Aorta (tissue), 5 donors: ENCODE data around the gene EGFR. TPM values are rescaled to one million over a fixed set of nuclear protein-coding genes. Genes with fewer than 3 reads are reported as not detected.

Experiments
- ATAC-seq: fragments of 200-7000 bp; cut with Tn5 transposase; one replicate; pipeline ENCODE4 v1.9.1; 2022; ENCODE audit warnings: moderate library complexity; ENCODE audit not compliant: low FRiP score
- DNase-seq, 2 donors: peaks; one replicate each; pipeline ENCODE4 v3.0.0-alpha.2; 2020
- H3K27ac ChIP-seq, 2 donors: one replicate each; pipeline ENCODE4 v1.5.1; 2013; ENCODE audit warnings: low read length in 2 of 2, mild to moderate bottlenecking in 2 of 2, moderate library complexity in 2 of 2, control low read depth in 1 of 2, inconsistent platforms in 1 of 2, low read depth in 1 of 2
- H3K27me3 ChIP-seq, 2 donors: one replicate each; pipeline ENCODE4 v1.6.1; 2013; ENCODE audit warnings: control low read depth in 1 of 2, low read length in 1 of 2, mild to moderate bottlenecking in 1 of 2, moderate library complexity in 1 of 2; ENCODE audit not compliant: insufficient read depth in 2 of 2, control insufficient read depth in 1 of 2
- H3K36me3 ChIP-seq, 2 donors: one replicate each; pipeline ENCODE4 v1.6.1; 2013; ENCODE audit warnings: control low read depth in 1 of 2, low read length in 1 of 2, mild to moderate bottlenecking in 1 of 2; ENCODE audit not compliant: insufficient read depth in 2 of 2, control insufficient read depth in 1 of 2
- H3K4me1 ChIP-seq, 2 donors: one replicate each; pipeline ENCODE4 v1.6.1; 2013; ENCODE audit warnings: low read length in 2 of 2, control low read depth in 1 of 2, mild to moderate bottlenecking in 1 of 2, moderate library complexity in 1 of 2; ENCODE audit not compliant: insufficient read depth in 2 of 2, control insufficient read depth in 1 of 2
- H3K4me3 ChIP-seq, 2 donors: one replicate each; pipeline ENCODE4 v1.5.1; 2013; ENCODE audit warnings: low read length in 2 of 2, control low read depth in 1 of 2, mild to moderate bottlenecking in 1 of 2
- H3K9me3 ChIP-seq: one replicate; pipeline ENCODE4 v1.6.1; 2013; ENCODE audit warnings: mild to moderate bottlenecking, low read length; ENCODE audit not compliant: control insufficient read depth
- WGBS, 2 donors: extraction: QIAGEN DNeasy Blood & Tissue Kit; methylation state at CpG; one replicate each; pipeline ENCODE4 v1.1.7; 2013; 5-methylcytosine and 5-hydroxymethylcytosine counted together
- intact Hi-C, 2 donors: fragments of 100-400 bp; cut with DNase I; formaldehyde crosslinking; loops; one replicate each; pipeline versions ENCODE4 v1.14.2 to v1.15.0; 2022
- long read RNA-seq, 2 donors: library from polyadenylated mRNA; unstranded; transcript quantifications; one replicate each; pipeline ENCODE4 v2.0.0, GENCODE V29; 2020 to 2021
- polyA plus RNA-seq, 2 donors: library from polyadenylated mRNA; stranded (reverse); fragments of 200-250 nt; gene quantifications; one replicate each; pipeline ENCODE4 v1.2.3, GENCODE V29; 2013
- total RNA-seq, 2 donors: library from RNA; stranded (reverse); fragmentation: NEBNext Ultra II Directional; extraction: Animal tissue kit (Norgen Biotek cat#: 25700); gene quantifications; one replicate each; pipeline ENCODE4 v1.2.1, GENCODE V29; 2021
- donor health status: healthy with polysubstance abuse.
- donor health status: Bipolar disorder and iron deficiency.
- donor health status: DM: no; HTN: no; CAD: no.
- donor health status: DM: no; HTN: no; CAD: no.
- donor health status: DM: yes; HTN: yes; CAD: no.

The EGFR gene
- total RNA-seq = 10 to 100 TPM; 70.5 to 72.4 TPM
- 10 to 100 TPM in 1 of 2 donors, 1 to 10 TPM in 1; 3.0 to 11.3 TPM for polyA plus RNA-seq
- long read RNA-seq, donor 1, full-length matches to known transcripts = 5 of 69 reads
- long read RNA-seq, donor 1, partial matches to known transcripts = 7 of 69 reads
- long read RNA-seq, donor 1, other reads (novel, unspliced or antisense) = 57 of 69 reads
- long read RNA-seq, donor 2, full-length matches to known transcripts = 4 of 45 reads
- long read RNA-seq, donor 2, partial matches to known transcripts = 7 of 45 reads
- long read RNA-seq, donor 2, other reads (novel, unspliced or antisense) = 34 of 45 reads

DNA sequence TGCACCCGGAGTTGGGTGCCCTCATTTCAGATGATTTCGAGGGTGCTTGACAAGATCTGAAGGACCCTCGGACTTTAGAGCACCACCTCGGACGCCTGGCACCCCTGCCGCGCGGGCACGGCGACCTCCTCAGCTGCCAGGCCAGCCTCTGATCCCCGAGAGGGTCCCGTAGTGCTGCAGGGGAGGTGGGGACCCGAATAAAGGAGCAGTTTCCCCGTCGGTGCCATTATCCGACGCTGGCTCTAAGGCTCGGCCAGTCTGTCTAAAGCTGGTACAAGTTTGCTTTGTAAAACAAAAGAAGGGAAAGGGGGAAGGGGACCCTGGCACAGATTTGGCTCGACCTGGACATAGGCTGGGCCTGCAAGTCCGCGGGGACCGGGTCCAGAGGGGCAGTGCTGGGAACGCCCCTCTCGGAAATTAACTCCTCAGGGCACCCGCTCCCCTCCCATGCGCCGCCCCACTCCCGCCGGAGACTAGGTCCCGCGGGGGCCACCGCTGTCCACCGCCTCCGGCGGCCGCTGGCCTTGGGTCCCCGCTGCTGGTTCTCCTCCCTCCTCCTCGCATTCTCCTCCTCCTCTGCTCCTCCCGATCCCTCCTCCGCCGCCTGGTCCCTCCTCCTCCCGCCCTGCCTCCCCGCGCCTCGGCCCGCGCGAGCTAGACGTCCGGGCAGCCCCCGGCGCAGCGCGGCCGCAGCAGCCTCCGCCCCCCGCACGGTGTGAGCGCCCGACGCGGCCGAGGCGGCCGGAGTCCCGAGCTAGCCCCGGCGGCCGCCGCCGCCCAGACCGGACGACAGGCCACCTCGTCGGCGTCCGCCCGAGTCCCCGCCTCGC lies at the start of gene EGFR:
TSS of gene EGFR (plus strand) at position 657 of the 830 bp plus-strand sequence. CDS start 261 bp downstream, outside the sequence.
- Histone ChIP-seq H3K4me1 (no peaks in the 10 kb centered on the region), H3K9me3 (no peaks in the 10 kb centered on the region), H3K27me3 (no peaks in the 10 kb centered on the region), H3K36me3 (no peaks in the 10 kb centered on the region), H3K27ac (peak within 1 kb of the TSS; percentile 15 to 91), H3K4me3 (peak within 1 kb of the TSS; percentile 84 to 88)
- ATAC-seq = peak; percentile 91
- intact Hi-C loops = loop anchor here (2.0 to 10.0 kb wide), 4 partner anchors 34 to 236 kb away; no protein-coding TSS in a partner anchor
- 1% methylated on average over 65 to 80 of the region's 80 CpGs for WGBS, 2 donors
- peak; percentile 88 to 94 for DNase-seq

DNA sequence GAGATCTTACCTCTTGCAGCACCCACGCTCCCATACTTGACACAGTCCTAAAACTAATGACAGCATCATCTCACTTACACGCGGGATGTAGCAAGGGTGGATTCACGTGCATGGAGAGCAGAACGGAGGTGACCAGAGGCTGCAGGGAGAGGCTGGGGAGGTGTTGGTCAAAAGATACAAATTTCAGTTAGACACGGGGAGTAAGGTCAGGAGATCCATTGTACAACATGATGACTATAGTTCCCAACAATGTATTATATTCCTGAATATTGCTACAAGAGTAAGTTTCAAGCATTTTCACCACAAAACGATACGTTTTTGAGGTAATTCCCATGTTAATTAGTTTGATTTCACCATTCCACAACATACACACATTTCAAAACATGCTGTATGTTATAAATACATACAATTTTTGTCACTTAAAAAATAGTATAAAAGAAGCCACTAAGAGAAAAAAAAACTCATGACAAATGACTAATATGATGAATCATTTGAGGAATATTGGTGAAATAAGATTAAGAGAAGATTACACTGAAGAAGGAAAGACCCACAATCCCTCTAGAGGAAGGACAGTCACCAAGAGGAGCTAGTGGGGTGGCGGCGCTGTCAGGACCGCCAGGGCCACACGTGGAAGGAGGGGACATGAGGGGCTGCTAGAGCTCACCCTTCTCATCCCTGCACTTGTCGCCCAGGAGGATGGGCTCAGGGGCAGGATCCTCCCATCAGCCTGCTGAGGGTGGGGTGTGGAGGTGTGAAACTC lies 49.4 kb upstream of the EGFR start:
- WGBS, 2 donors = 83 to 88% methylated on average over 13 of the region's 13 CpGs
- no peaks in the 10 kb centered on the region for H3K27me3 ChIP-seq
- H3K36me3 ChIP-seq = no peaks in the 10 kb centered on the region
- H3K9me3 ChIP-seq = no peaks in the 10 kb centered on the region
- ATAC-seq (no peak), DNase-seq (no peak)
- H3K4me1 ChIP-seq = no peaks in the 10 kb centered on the region
- intact Hi-C loops = no loop called here
- H3K4me3 ChIP-seq = no peak overlapping the region
- H3K27ac ChIP-seq = no peak overlapping the region

DNA sequence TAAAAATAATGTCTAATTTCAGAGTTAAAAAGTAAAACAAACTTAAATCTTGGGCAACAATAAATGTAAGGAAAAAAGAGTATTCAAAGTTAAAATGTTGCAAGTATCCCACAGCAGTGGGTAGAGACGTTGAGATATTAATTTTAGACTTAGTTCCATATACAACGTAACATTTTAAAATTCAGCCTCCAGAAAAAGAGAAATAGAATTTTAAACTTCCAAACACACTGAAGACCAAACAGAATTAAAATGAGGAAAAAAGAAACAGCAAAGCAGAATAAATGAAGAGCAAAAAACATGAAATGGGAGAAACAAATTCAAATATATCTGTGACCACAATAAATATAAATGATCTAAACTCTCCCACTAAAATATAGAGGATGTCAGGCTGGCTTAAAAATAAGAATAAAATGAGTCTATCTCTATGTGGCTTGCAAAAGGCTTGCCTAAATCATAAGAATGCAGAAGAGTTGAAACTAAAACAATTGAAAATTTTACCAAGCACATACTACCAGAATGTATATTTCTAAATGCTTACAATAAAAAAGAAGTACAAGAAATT lies 46.0 kb upstream of the EGFR start:
- Histone ChIP-seq H3K4me3 (no peak overlapping the region), H3K27ac (no peak overlapping the region), H3K27me3 (no peaks in the 10 kb centered on the region), H3K4me1 (no peaks in the 10 kb centered on the region), H3K36me3 (no peaks in the 10 kb centered on the region), H3K9me3 (no peaks in the 10 kb centered on the region)
- ATAC-seq (no peak), DNase-seq (no peak)
- intact Hi-C loops = no loop called here
- 71 to 73% methylated on average over 2 of the region's 2 CpGs for WGBS, 2 donors

DNA sequence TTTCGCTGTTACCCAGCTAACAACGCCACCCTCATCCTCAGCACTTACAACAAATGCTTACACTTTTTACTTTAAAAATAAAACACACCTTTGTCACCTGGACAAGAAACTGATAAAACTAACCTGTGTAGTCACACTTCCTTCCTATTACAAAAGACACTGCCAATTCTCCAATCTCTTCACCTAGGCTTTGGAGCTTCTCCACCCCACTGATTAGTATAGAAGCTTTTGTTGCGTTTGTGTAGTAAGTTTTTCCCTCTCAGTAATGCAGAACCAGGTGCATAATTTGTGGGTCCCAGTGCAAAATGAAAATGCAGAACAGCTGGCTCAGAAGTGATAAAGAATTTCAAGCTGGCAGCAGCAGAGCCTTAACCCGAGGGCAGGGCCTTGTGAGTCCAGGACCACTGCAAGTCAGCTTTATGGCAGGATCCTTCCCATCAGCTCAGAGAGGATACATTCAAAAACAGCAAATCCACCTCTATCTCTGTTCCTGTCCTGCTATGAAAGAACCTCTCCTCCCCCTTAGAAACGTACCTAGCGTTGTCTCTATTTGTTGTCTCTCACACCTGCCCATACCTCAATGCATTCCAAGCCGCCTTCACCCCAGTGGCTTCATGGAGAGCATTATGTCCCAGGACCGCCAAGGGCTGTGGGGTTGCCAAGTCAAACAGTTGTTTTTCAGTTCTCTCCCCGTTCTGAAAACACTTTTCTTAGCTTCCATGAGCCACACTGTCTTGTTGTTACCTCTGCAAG lies 40.3 kb upstream of the EGFR start:
- DNase-seq (no peak), ATAC-seq (no peak)
- Histone ChIP-seq H3K4me1 (no peaks in the 10 kb centered on the region), H3K27ac (no peak overlapping the region), H3K27me3 (no peaks in the 10 kb centered on the region), H3K9me3 (no peaks in the 10 kb centered on the region), H3K4me3 (no peak overlapping the region), H3K36me3 (no peaks in the 10 kb centered on the region)
- intact Hi-C loops = no loop called here
- WGBS, 2 donors = 71% methylated on average over 9 of the region's 9 CpGs

DNA sequence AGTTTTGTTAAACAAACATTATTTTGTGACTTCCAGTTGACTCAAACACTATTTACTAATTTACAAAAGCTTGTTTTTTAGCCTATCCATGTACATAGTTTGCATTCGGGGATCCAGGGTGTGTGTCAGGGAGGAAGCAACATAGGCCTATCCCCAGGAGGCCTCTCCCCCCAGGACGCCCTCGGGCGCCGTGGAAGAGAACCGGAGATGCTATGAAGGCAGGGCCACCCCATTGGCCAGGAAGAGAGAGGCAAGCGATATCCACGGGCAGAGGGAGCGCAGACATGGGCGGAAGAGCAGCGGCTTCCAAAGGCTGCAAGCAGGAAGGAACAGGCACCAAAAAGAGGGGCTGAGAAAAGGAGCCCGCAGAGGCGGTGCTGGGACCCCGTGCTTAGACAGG lies 38.3 kb upstream of the EGFR start:
- Histone ChIP-seq H3K36me3 (no peaks in the 10 kb centered on the region), H3K27me3 (no peaks in the 10 kb centered on the region), H3K4me1 (no peaks in the 10 kb centered on the region), H3K9me3 (no peaks in the 10 kb centered on the region), H3K27ac (no peak overlapping the region), H3K4me3 (no peak overlapping the region)
- intact Hi-C loops = no loop called here
- WGBS, 2 donors = 94 to 95% methylated on average over 14 of the region's 14 CpGs
- no peak for DNase-seq
- ATAC-seq = no peak

DNA sequence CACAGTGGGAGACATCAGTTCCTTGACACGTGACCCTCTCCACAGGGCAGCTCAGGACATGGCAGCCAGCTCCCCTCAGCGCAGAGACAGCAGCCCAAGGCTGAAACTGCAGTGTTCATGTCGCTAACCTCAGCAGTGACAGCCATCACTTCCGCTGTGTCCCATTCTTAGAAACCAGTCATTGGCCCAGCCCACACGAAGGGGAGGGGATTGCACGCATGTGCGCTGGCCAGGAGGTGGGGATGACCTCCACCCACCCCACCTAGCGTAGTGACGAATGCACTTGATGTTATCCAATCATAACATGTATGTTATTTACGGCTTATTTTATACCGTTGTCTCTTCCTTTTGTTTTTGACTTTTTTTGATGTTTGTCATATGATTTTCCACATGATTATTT lies 36.9 kb upstream of the EGFR start:
- Histone ChIP-seq H3K4me3 (no peak overlapping the region), H3K27ac (no peak overlapping the region), H3K36me3 (no peaks in the 10 kb centered on the region), H3K9me3 (no peaks in the 10 kb centered on the region), H3K4me1 (no peaks in the 10 kb centered on the region), H3K27me3 (no peaks in the 10 kb centered on the region)
- DNase-seq (no peak), ATAC-seq (no peak)
- WGBS, 2 donors = 91 to 92% methylated on average over 11 of the region's 11 CpGs
- intact Hi-C loops = no loop called here

DNA sequence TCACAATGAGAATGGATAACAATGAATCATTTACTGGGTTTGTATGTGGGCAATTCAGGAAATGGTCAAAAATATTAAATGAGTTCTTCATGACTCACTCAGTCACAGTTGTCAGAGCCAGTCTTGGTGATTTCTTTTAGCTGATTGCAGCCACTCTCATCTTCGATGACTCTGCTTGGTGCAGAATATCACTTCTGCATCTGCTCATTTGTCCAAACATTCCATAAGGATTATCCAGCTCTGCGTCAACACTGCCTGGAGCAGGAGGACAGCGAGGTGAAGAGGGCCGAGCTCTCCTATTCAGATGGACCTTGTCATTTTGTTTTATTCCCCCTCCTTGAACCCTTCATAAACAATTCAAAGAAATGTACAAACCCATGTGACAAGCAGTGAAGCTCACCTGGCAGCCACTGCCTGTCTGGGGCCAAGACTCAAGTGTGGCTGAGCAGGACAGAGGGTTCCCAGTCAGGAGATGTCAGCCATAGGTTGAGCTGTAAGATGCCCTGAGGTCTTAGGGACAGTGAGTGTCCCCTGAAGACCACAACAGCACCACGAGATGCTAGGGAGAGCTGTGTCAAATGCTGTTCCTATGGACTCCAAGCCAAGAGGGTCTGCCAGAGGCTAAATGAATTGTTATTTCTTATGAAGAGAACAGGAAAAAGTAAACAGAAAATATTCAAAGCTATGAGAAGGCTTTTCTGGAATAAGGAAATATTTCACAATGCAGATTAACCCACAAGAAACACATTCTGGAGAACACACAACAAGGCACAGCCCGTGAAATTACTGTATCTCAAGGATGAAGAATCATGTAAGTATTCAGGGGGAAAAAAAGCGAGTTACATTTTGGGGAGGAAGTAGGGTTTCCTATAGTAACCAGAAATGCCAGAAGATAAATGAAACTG lies 33.1 kb upstream of the EGFR start:
- no peak overlapping the region for H3K4me3 ChIP-seq
- H3K36me3 ChIP-seq = no peaks in the 10 kb centered on the region
- H3K4me1 ChIP-seq = no peaks in the 10 kb centered on the region
- no peak for ATAC-seq
- H3K27me3 ChIP-seq = no peaks in the 10 kb centered on the region
- intact Hi-C loops = no loop called here
- 76 to 79% methylated on average over 7 of the region's 7 CpGs for WGBS, 2 donors
- no peaks in the 10 kb centered on the region for H3K9me3 ChIP-seq
- no peak overlapping the region for H3K27ac ChIP-seq
- no peak for DNase-seq
